GM10248 (cell line): ENCODE measurements around the gene IRAK1.
"Not testable (repeated sequence)": the region's sequence is repeated elsewhere in the genome, so short reads cannot be mapped to it uniquely, and the experiment has no call there.

ENCODE experiments used
- CTCF ChIA-PET: fragments of 300-600 bp; sonication (Branson Sonifier 250); formaldehyde crosslinking; extraction: SDS; loops from one replicate; lab custom pipeline; 2021; ENCODE audit warnings: antibody characterized with exemption; lab: Yijun Ruan, JAX
- POLR2A ChIA-PET: fragments of 350-650 bp; sonication (Branson Sonifier 250); formaldehyde crosslinking; extraction: SDS; loops from one replicate; lab custom pipeline; 2020; ENCODE audit warnings: antibody characterized with exemption; lab: Yijun Ruan, JAX
- DNase-seq: peaks from one replicate; pipeline ENCODE4 v3.0.0; 2012; ENCODE audit errors: extremely low spot score
- CTCF ChIP-seq: IDR thresholded peaks from 2 replicates; pipeline ENCODE4 v1.5.1; 2012; ENCODE audit warnings: mild to moderate bottlenecking, low read depth; ENCODE audit errors: extremely low read depth, missing control alignments, control extremely low read depth

IRAK1 gene

GRCh38 chrX:154006947-154007346, 12.8 kb downstream of the IRAK1 start:
- POLR2A ChIA-PET = no interaction called here
- TF ChIP-seq CTCF = no peak
- CTCF ChIA-PET = interaction anchor here (1.5 kb wide), 1 partner anchor 13 kb away, joined by 6 read pairs; the partner anchor contains the start of gene IRAK1
- no peak for DNase-seq

- CTCF ChIA-PET = interaction anchor here (1.5 to 3.7 kb wide), 2 partner anchors 9 to 24 kb away, joined by 3 to 17 read pairs; no protein-coding TSS in a partner anchor
- TF ChIP-seq CTCF = no peak
- DNase-seq = no peak
- POLR2A ChIA-PET = no interaction called here
Observed at GRCh38 chrX:154004315-154004714, 15.4 kb downstream of the IRAK1 start.

GRCh38 chrX:154002215-154002719, 17.4 kb downstream of the IRAK1 start:
- ChIA-PET CTCF (interaction anchor here (1.7 to 3.7 kb wide), 2 partner anchors 11 kb away, joined by 9 to 17 read pairs; no protein-coding TSS in a partner anchor), POLR2A (no interaction called here)
- DNase-seq = no peak
- no peak for TF ChIP-seq CTCF

- DNase-seq = no peak
- ChIA-PET POLR2A (no interaction called here), CTCF (interaction anchor here (1.2 kb wide), 1 partner anchor 13 kb away, joined by 3 read pairs; no protein-coding TSS in a partner anchor)
- TF ChIP-seq CTCF = no peak
Observed at GRCh38 chrX:154000051-154000450, 19.7 kb downstream of the IRAK1 start.

GRCh38 chrX:153999359-154000037, 20.2 kb downstream of the IRAK1 start:
- ChIA-PET CTCF (interaction anchor here (1.2 kb wide), 1 partner anchor 14 kb away, joined by 3 read pairs; no protein-coding TSS in a partner anchor), POLR2A (no interaction called here)
- TF ChIP-seq CTCF = no peak
- DNase-seq = no peak

- POLR2A ChIA-PET = no interaction called here
- TF ChIP-seq CTCF = no peak
Observed at GRCh38 chrX:153995504-153995903, 24.2 kb downstream of the IRAK1 start.

GRCh38 chrX:153994398-153994797, 25.3 kb downstream of the IRAK1 start:
- POLR2A ChIA-PET, CTCF ChIA-PET, DNase-seq: not testable (repeated sequence)

More at GRCh38 chrX:153995504-153995903, 24.2 kb downstream of the IRAK1 start:
- CTCF ChIA-PET = no interaction called here
- no peak for DNase-seq
